HepG2 (cell line): ENCODE data around the gene ATP2B3. TPM values are rescaled to one million over a fixed set of nuclear protein-coding genes. Genes with fewer than 3 reads are reported as not detected.

ENCODE experiments used
- ATAC-seq: fragments of 200-7000 bp; cut with Tn5 transposase; 3 replicates; pipeline ENCODE4 v1.9.1; 2020; ENCODE audit warnings: mild to moderate bottlenecking, moderate library complexity
- BruUV-seq: library from RNA; stranded (reverse); fragments of 400-500 nt; replicated peaks from 2 replicates; lab custom pipeline; 2021; lab: Mats Ljungman, UMichigan
- CTCF ChIA-PET: fragments of 300-600 bp; formaldehyde crosslinking; extraction: SDS; loops from one replicate; lab custom pipeline; 2021; ENCODE audit warnings: low total read pairs, inconsistent platforms, low intra/inter-chr PET ratio; lab: Yijun Ruan, JAX
- POLR2A ChIA-PET: fragments of 350-600 bp; sonication (Branson Sonifier 250); formaldehyde crosslinking; loops from one replicate; lab custom pipeline; 2020; ENCODE audit warnings: antibody characterized with exemption, inconsistent platforms; lab: Yijun Ruan, JAX
- DNase-seq: peaks from one replicate; pipeline ENCODE4 v3.0.0-alpha.2; 2015; ENCODE audit warnings: low spot score
- FAIRE-seq: peaks from 3 replicates; lab custom pipeline; 2011; peaks lifted over from hg19 to GRCh38; lab: Jason Lieb, UNC
- H2AFZ ChIP-seq: one replicate; pipeline ENCODE4 v1.6.1; 2011; ENCODE audit warnings: low read length, inconsistent platforms
- H3K27ac ChIP-seq: fragments of 300-600 bp; 3 replicates; pipeline ENCODE4 v1.8.0; 2011; ENCODE audit warnings: mixed run types, mild to moderate bottlenecking, mixed read lengths, low read length, inconsistent platforms; ENCODE audit not compliant: insufficient read depth; ENCODE audit errors: extremely low read length
- H3K27me3 ChIP-seq, 2 experiments: fragments of 200-600 bp in 1 of 2; 2 replicates in 1 of 2; 3 replicates in 1 of 2; pipeline versions ENCODE4 v1.6.0 to v1.8.0; 2011; ENCODE audit warnings: low read length in 2 of 2, mild to moderate bottlenecking in 2 of 2, moderate library complexity in 2 of 2, inconsistent platforms in 1 of 2; ENCODE audit not compliant: insufficient read depth in 2 of 2, control insufficient read depth in 1 of 2
- H3K36me3 ChIP-seq, 2 experiments: fragments of 200-600 bp in 1 of 2; replicated peaks in 1 of 2; 2 replicates in 1 of 2; 3 replicates in 1 of 2; pipeline versions ENCODE4 v1.5.1 to v1.8.0; 2011; ENCODE audit warnings: low read length in 2 of 2, inconsistent platforms in 1 of 2; ENCODE audit not compliant: insufficient read depth in 2 of 2, control insufficient read depth in 1 of 2
- H3K4me1 ChIP-seq: 2 replicates; pipeline ENCODE4 v1.5.1; 2012; ENCODE audit warnings: low read length, inconsistent platforms; ENCODE audit not compliant: insufficient read depth
- H3K4me2 ChIP-seq: 2 replicates; pipeline ENCODE4 v1.6.0; 2011; ENCODE audit warnings: low read depth, low read length, inconsistent platforms
- H3K4me3 ChIP-seq, 3 experiments: fragments of 200-600 bp in 1 of 3; sonication (generic), shearing (Covaris generic) in 1 of 3; replicated peaks in 1 of 3; 2 replicates each; pipeline ENCODE4 v1.5.1; 2011 to 2016; ENCODE audit warnings: low read length in 3 of 3, inconsistent platforms in 2 of 3, low read depth in 2 of 3, mild to moderate bottlenecking in 2 of 3, control low read depth in 1 of 3, mixed read lengths in 1 of 3; ENCODE audit not compliant: insufficient read depth in 1 of 3
- H3K79me2 ChIP-seq: one replicate; pipeline ENCODE4 v1.6.1; 2011; ENCODE audit warnings: low read length, inconsistent platforms; ENCODE audit not compliant: insufficient read depth
- H3K9ac ChIP-seq: 2 replicates; pipeline ENCODE4 v1.6.0; 2011; ENCODE audit warnings: mild to moderate bottlenecking, low read depth, low read length, inconsistent platforms; ENCODE audit not compliant: insufficient read depth
- H3K9me3 ChIP-seq: 2 replicates; pipeline ENCODE4 v1.5.1; 2012; ENCODE audit warnings: mild to moderate bottlenecking, low read length
- H4K20me1 ChIP-seq: 2 replicates; pipeline ENCODE4 v1.6.0; 2011; ENCODE audit warnings: inconsistent platforms, mild to moderate bottlenecking, low read length, moderate library complexity; ENCODE audit not compliant: insufficient read depth
- AGO2 ChIP-seq: fragments of 200-400 bp; formaldehyde crosslinking; optimal IDR thresholded peaks from 2 replicates; pipeline ENCODE3; 2017; ENCODE audit warnings: mild to moderate bottlenecking, low read depth, low read length, moderate library complexity
- ATF7 ChIP-seq, 2 experiments: fragments of 450-650 bp in 1 of 2; sonication (generic) in 1 of 2; formaldehyde crosslinking in 1 of 2; IDR thresholded peaks; 2 replicates each; pipeline versions ENCODE4 v1.4.0 to v1.6.1; 2016 to 2020; ENCODE audit warnings: antibody characterized with exemption in 1 of 2, mild to moderate bottlenecking in 1 of 2, missing genetic modification reagents in 1 of 2
- CREM ChIP-seq, 2 experiments: sonication (generic) in 1 of 2; formaldehyde crosslinking in 1 of 2; IDR thresholded peaks; 2 replicates each; pipeline versions ENCODE4 v1.4.0 to v1.6.1; 2016 to 2020; ENCODE audit warnings: antibody characterized with exemption in 1 of 2, mild to moderate bottlenecking in 1 of 2, missing genetic modification reagents in 1 of 2
- MIER2 ChIP-seq: IDR thresholded peaks from 2 replicates; pipeline ENCODE4 v1.6.1; 2016; ENCODE audit warnings: missing biosample characterization, missing genetic modification reagents
- MTF2 ChIP-seq: sonication (generic); formaldehyde crosslinking; IDR thresholded peaks from 2 replicates; pipeline ENCODE4 v1.5.0; 2020; ENCODE audit warnings: missing genetic modification reagents, borderline replicate concordance
- SRF ChIP-seq: IDR thresholded peaks from 2 replicates; pipeline ENCODE4 v1.6.1; 2011; ENCODE audit warnings: mild to moderate bottlenecking, low read depth, low read length, moderate library complexity
- THAP11 ChIP-seq: IDR thresholded peaks from 2 replicates; pipeline ENCODE4 v1.6.1; 2016; ENCODE audit warnings: missing biosample characterization, missing genetic modification reagents
- ZNF207 ChIP-seq: fragments of 450-650 bp; IDR thresholded peaks from 2 replicates; pipeline ENCODE4 v1.6.1; 2016; ENCODE audit warnings: antibody characterized with exemption, borderline replicate concordance
- WGBS: methylation state at CpG from one replicate; pipeline ENCODE4 v1.1.6; 2017; ENCODE audit warnings: low lambda C conversion rate; 5-methylcytosine and 5-hydroxymethylcytosine counted together
- in situ Hi-C: cut with HindIII; loops from 2 replicates; pipeline ENCODE4 v1.10.0; 2017; ENCODE audit warnings: low pct_unique_long_range_greater_than_20kb; ENCODE audit not compliant: extremely low pct_ligation_motif_present
- intact Hi-C: fragments of 100-400 bp; cut with micrococcal nuclease; formaldehyde crosslinking; loops from one replicate; pipeline ENCODE4 v1.10.0; 2022; ENCODE audit not compliant: unreplicated experiment
- polyA plus RNA-seq, 8 experiments: library from polyadenylated mRNA; depleted of rRNA in 3 of 8; stranded (reverse) in 7 of 8; unstranded in 1 of 8; fragments of >200 nt; fragmentation: Illumina TruSeq in 4 of 8; extraction: Trizol in 4 of 8; gene quantifications; 2 replicates each; pipeline versions ENCODE4 v1.2.1 to v1.2.3, GENCODE V29; 2011 to 2016; ENCODE audit warnings: low read depth in 4 of 8, missing spikeins in 1 of 8, mixed read lengths in 1 of 8; ENCODE audit not compliant: insufficient read depth in 1 of 8
- total RNA-seq, 5 experiments: library from RNA; depleted of rRNA; stranded (reverse); fragments of >200 nt; fragmentation: Illumina TruSeq; extraction: Trizol; gene quantifications; 2 replicates each; pipeline ENCODE4 v1.2.3, GENCODE V29; 2016; ENCODE audit warnings: low read depth in 1 of 5
- TF ChIP-seq, protein P1 (sequence below): sonication (generic); formaldehyde crosslinking; IDR thresholded peaks from 2 replicates; pipeline ENCODE4 v1.4.0; 2020; ENCODE audit warnings: missing genetic modification reagents, mild to moderate bottlenecking, borderline replicate concordance

ATP2B3 gene
- total and polyA plus RNA-seq, 2 of the 13 experiments (the other 11 are each of a cell fraction or from before 2014, with no cell fraction given): not detected

DNA sequence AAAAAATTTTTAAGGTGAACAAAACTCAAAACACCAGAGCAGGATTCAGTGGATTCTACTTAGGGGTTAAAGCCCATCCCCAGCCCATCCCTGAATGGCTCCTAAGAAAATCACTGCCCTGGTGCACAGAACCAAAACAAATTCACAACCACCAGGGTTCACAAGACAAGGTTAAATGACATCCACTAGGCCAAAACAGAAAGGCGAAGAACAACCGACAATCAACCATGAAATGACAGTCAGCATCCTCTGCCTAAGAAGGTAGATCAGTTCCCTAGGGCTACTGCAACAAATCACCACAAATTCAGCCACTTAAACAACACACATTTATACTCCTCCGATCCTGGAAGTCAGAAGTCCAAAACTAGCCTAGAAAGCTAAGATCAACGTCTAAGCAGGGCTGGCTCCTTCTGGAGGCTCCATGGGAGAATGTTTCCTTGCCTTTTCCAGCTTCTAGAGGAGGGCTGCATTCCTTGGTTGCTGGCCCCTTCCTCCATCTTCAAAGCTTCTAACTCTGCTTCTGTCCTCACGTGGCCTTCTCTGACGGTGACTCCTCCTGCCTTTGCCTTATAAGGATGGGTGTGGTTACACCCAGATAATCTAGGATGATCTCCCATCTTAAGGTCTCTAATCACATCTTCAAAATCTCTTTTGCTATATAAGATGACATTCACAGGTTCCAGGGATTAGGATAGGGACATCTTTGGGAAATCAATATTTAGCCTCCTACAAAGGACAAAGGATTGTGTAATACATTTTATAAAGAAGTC lies 79.7 kb downstream of the ATP2B3 start:
- BruUV-seq: TSS peak; percentile 55
- intact Hi-C loops (no loop called here), in situ Hi-C loops (no loop called here)
- Histone ChIP-seq H3K79me2 (peaks cover 9% of the 10 kb centered on the region), H3K4me1 (peaks cover 30% of the 10 kb centered on the region), H3K9me3 (no peaks in the 10 kb centered on the region), H2AFZ (no peak overlapping the region), H3K4me3 (no peak overlapping the region), H3K4me2 (0 out of 2 replicates have a peak overlapping the region, but pooled peaks have one; percentile 69), H3K27me3 (no peaks in the 10 kb centered on the region; a peak in 1 of 5 replicates), H3K36me3 (peaks cover under 1 to 3% of the 10 kb centered on the region in 2 experiments; a peak in 2 of 5 replicates), H3K9ac (no peak overlapping the region), H4K20me1 (no peaks in the 10 kb centered on the region), H3K27ac (no peak overlapping the region)
- WGBS: 84% methylated on average over 5 of the region's 6 CpGs
- ATAC-seq (no peak), DNase-seq (no peak), FAIRE-seq (no peak)
- POLR2A ChIA-PET: interaction anchor here (2.0 kb wide), 1 partner anchor 25 kb away, joined by 9 read pairs; no protein-coding TSS in a partner anchor
- CTCF ChIA-PET: no interaction called here
- TF ChIP-seq CREM (IDR thresholded peaks at IDR 0.05) (no peak), CREM (CRISPR knock-in tag; IDR thresholded peaks at IDR 0.05) (no peak), ATF7 (IDR thresholded peaks at IDR 0.05) (no peak), ATF7 (CRISPR knock-in tag; IDR thresholded peaks at IDR 0.05) (no peak), SRF (peak; percentile 56; the same call in 1 of the 2 replicates), MTF2 (CRISPR knock-in tag) (no peak), ZNF207 (no peak), AGO2 (no peak), THAP11 (CRISPR knock-in tag) (no peak), MIER2 (CRISPR knock-in tag) (no peak)
- TF ChIP-seq, protein P1, sequence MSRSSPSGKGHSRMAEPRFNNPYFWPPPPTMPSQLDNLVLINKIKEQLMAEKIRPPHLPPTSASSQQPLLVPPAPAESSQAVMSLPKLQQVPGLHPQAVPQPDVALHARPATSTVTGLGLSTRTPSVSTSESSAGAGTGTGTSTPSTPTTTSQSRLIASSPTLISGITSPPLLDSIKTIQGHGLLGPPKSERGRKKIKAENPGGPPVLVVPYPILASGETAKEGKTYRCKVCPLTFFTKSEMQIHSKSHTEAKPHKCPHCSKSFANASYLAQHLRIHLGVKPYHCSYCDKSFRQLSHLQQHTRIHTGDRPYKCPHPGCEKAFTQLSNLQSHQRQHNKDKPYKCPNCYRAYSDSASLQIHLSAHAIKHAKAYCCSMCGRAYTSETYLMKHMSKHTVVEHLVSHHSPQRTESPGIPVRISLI: no peak
